Skeletal muscle cell (primary cell): ENCODE results near the gene LY6G6F.

Experiments
- DNase-seq: peaks from one replicate; pipeline ENCODE4 v3.0.0-alpha.2; 2010; ENCODE audit warnings: low read depth
- H3K4me3 ChIP-seq: 2 replicates; pipeline ENCODE4 v1.5.1; 2011; ENCODE audit warnings: low read depth, mild to moderate bottlenecking, control low read depth, low read length, moderate library complexity

LY6G6F gene

DNA sequence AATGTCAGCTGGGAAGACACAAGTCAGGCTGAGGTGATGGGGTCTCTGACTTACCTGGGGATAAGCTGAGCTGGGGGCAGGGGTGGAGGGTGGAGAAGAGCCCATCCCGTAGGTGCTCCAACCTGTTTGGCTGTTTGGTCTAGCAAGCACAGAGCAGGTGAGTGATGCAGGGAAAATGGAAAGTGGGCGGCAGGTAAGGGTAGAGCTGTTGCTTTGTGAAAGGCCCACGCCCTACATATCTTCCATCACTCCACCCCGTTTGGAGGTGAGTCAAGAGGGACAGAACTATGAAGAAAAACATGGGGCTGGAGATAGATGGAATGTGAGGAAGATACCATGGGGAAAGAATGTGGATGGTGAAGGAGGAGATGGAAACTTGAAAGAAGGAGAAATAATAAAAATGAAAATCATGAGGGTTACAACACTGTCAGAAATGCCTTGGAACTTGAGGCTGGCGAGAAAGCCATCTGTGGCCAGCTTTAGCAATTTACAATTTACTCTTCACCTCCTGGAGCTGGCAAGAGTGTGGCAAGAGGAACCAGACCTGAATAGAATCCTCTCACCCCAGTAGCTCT is 13.6 kb downstream of the LY6G6F start:
- DNase-seq, result no peak
- H3K4me3 ChIP-seq, result no peak overlapping the region

DNA sequence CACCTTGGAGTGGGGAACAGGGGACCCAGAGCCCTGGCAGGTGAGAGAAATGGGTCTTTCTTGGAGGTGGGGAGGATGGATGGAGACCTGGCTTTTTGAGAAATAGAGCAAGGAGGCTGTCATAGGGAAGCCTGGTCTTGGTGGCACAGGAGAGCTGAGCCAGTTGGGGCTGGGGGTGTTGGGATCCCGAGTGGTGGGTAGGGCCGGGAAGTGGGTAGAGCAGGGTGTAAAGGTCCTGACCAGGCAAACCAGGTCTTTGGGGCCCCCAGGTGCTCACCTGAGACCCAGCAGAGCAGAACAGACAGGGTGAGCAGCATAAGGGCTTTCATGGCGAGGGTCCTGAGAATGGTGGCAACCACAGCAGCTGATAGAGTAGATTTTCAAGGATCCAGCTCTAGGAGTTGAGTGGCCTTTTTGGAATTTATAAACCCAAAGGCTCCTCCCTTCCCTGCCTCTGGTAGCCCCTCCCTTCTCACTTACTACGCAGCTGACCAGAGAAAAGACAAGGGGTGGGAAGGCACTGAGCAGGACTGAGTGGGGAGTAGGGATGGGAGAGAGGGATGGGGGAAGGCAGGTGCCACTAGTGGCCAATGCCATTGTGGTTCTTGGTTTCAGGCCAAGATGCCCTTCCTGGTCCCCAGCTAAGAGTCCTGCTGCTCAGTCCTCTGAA is 14.8 kb downstream of the LY6G6F start, which contains the start of gene LY6G6C:
Gene LY6G6C (minus strand): TSS at position 396 of the 670 bp plus-strand sequence. CDS start 67 bp downstream, at position 329.
- no peak within 1 kb of the TSS for H3K4me3 ChIP-seq
- no peak for DNase-seq

DNA sequence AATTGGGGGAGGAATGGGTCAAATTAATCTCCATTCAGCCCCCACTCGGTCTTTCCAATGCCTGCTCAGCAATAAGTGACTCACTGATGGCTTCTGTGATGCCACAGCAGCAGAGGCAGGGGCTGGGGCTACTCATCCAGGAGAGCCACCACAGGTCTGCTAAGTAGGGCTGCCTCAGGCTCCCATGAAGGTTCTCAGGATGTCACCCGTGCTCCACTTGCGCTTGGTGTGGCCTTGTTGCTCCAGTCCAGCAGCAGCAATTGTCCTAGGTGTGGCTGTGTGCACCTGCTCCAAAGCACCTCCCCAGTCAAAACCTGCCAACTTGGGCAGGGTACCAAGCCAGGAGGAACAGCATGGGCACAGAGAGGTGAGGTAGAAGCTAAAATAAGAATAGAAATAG is 15.5 kb downstream of the LY6G6F start:
- DNase-seq, result no peak
- H3K4me3 ChIP-seq, result no peak overlapping the region

DNA sequence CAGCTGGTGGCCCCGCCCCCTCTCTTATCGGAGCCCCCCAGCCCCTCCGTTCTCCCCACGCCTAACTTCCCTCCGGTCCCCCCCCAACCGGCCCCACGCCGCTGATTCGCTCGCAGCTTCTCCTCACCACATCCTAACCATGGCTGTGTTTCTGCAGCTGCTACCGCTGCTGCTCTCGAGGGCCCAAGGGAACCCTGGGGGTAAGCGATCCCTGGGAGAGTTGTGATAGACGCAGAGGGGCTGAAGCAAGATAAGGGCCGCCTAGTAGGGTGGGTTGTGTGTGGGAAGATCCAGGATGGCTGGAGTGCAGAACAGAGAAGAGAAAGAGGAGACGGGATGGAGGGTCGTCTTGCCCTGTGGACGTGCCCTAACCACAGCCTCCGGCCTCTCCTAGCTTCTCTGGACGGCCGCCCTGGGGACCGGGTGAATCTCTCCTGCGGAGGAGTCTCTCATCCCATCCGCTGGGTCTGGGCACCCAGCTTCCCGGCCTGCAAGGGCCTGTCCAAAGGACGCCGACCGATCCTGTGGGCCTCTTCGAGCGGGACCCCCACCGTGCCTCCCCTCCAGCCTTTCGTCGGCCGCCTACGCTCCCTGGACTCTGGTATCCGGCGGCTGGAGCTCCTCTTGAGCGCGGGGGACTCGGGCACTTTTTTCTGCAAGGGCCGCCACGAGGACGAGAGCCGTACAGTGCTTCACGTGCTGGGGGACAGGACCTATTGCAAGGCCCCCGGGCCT is 16.7 kb downstream of the LY6G6F start, which contains the start of gene MPIG6B:
Gene MPIG6B (plus strand): TSS at position 129 of the 735 bp plus-strand sequence. CDS start 11 bp downstream, at position 140.
- H3K4me3 ChIP-seq, result no peak within 1 kb of the TSS
- DNase-seq, result no peak

DNA sequence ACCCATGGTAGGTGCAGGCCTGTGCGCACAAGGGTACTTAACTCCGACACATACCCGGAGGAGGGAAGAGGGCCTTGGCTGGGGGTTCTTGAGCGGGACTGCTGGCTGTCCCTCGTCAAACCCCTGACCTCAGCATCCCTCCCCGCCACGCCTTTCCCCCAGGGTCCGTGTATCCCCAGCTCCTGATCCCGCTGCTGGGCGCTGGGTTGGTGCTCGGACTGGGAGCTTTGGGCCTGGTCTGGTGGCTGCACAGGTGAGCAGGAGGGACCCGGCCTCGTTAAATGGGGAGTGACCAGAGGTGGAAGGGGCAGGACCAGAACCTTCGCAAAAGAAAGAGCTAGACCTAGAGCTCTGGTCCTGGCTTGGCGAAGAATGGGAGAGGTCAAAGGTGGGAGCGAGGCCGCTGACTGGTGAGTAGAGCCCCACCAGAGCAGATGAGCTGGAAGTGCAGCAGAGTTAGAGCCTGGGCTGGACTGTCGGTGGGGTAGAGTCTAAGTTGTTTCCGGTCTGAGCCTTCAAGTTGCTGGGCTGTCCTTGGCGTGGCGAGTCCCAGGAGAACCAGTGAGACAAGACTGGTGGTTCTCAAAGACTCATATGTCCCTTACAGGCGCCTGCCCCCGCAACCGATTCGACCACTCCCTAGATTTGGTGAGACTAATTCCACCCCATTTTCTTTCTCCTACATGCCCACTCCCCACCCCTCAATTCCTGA is 17.5 kb downstream of the LY6G6F start:
- no peak for DNase-seq
- H3K4me3 ChIP-seq, result no peak overlapping the region

DNA sequence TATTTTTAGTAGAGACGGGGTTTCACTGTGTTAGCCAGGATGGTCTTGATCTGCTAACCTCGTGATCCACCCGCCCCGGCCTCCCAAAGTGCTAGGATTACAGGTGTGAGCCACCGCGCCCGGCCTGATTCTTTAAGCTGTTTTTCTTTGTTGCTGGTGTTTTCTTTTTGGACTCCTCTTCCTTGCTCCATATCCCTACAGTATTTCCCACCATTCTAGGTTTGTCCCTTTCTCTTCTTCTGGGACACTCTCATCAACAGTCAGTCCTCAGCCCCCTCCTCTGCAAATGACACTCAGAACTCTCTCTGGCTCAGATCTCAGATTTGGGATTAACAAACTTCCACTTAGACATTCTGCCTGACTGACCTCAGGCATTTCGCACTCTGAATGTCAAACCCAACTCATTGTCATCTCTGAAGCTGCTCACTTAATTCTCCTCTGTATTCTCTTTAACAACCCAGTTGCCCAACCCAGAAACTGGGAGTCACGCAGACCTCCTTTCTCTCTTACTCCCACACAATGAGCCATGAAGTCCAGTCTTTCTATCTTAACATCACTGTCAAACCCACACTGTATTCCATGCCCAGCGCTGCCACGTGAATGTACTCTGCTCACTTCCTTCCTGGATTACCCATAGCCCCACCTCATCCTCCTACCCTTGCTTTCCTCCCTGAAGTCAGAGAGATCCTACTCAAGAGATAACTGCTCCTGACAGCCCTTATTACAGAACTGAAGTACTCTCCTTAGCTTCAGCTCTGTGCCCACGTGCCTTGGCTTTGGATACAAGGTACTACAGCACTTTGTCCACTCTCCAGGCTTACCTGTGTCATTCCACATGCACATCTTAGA is 19.1 kb downstream of the LY6G6F start:
- no peak overlapping the region for H3K4me3 ChIP-seq
- DNase-seq, result no peak

DNA sequence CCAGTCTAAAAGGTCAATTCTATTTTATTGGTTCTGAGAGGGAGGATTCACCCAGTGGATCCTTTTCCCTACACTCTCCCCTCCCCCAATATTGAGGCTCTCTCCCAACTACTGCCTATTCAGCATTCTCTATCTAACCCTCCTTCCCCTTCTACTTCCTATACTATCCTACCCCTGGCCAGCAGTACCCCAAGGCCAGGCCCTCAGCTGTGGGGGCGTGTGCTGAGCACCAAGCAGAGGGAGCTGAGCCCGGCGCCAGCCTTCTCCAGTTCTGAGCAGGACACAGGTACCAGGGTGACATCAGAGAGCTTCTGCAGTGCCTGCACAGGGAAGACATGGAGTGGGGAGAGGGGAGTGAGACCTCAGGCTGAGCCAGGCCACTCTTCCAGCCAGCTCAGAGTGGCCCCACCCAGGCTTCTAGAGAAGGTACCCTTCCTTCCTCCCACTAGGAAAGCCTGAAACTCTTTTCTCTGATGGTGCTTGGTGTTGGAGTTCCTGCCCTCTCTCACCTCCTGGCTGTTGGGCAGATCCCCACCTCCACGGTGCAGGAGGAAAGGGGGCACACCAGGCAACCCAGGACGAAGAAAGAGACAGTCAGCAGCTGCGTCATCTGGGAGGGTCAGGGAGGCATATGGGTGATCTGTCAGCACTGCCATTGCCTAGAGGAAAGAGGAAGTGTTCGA is 20.5 kb downstream of the LY6G6F start:
- no peak overlapping the region for H3K4me3 ChIP-seq
- no peak for DNase-seq

DNA sequence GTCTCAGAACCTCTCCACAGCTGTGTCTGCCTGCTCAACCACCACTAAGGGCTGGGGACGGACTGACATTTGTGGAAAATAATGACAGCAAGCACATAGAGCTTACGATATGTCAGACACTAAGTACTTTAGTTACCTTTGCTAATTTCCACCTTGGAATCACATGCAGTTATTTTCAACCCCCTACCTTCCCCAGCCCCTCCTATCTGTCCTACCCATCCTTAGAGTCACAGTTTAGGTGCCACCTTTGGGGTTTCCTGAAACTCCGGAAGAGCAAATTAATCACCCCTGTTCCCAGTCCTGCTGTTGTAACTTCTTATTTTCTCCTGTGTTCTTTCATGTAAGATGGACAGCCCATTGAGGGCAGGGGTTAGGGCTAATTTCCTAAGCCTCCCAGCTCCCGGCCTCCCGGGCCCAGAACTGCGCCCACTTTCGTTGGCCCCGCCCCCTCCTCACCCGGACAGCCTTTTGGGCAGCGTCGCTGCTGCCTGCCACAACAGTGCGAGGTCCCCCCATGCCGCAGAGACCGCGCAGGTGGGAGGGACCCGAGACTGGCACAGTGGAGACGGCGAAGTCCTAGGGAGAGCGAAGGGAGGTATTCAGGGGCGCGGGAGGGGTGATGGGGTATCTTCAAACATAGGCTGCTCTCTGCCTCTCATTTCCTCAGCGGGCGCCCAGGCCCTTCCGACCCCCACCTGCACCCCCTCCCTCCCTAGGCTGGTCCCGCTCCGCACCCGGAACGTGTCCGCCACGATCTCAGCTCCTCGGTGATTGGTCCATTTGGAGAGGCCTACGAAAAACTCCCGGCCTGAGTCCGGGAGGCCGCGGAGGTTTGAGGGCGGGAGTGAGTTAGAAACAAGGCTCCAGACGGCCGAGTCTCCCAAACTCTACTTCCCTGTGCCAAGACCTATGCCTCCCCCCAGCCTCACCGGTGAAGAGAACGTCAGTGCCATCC is 21.3 kb downstream of the LY6G6F start:
- no peak overlapping the region for H3K4me3 ChIP-seq
- DNase-seq, result no peak

DNA sequence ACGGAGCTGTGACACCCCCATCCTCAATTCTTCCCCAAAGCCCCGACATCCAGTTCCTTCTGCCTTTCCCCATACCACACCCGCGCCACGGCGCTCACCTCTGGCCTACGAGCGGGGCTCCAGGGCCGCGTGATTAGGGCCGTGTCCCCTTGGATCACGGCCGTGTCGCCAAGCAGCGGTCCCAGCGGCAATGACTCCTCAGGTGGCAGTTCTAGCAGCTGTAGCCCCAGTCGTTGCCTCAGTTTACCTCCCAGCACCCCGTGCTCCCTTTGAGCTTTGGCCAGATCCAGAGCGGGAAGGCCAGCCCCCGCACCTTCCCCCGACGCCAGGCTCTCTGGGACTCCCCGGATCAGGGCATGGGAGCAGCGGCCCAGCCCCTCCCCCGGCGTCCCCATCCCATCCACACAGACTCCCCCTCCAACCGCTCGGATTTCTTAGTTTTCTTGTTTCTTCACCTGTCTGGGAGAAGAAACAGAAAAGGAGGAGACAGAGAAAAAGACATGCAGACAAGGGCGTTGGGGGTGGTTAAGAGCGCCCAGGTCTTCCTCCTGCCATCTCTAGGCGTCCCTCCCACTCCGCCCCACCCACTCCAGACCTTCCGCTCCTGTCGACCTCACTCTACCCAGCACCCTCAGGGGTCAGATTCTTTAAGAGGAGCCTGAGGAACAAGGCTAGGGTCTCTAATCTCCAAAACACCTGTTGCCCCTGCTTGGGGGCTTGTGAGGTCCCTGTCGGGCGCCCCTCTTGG is 22.3 kb downstream of the LY6G6F start, which contains the start of gene DDAH2:
Gene DDAH2 (minus strand): TSS at position 533 of the 748 bp plus-strand sequence. CDS start 138 bp downstream, at position 395.
- no peak for DNase-seq
- H3K4me3 ChIP-seq, result peak within 1 kb of the TSS; percentile 90

DNA sequence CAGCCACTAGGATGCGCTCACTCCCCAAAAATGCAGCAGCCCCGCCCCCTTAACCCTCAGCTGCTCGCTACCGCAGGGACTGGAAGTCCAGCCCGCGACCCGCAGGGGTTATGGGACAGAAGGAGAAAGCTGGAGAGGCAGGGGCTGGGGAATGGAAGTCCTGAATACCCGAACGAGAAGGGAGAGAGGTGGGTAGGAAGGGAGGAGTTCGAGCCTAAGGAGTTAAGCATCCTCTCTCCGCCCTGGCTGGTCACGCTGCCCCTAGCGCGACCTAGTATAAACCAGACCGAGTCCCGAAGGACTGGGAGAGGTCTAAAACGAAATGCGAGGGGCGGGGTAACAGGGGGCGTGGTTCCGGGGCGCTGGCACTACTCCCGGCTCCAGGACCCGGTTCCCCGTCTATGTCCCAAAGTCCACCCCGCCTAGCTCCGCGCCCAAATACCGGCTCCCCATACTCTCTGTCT is 22.9 kb downstream of the LY6G6F start:
- peak; percentile 50 for DNase-seq
- H3K4me3 ChIP-seq, result peak overlapping the region; percentile 90

DNA sequence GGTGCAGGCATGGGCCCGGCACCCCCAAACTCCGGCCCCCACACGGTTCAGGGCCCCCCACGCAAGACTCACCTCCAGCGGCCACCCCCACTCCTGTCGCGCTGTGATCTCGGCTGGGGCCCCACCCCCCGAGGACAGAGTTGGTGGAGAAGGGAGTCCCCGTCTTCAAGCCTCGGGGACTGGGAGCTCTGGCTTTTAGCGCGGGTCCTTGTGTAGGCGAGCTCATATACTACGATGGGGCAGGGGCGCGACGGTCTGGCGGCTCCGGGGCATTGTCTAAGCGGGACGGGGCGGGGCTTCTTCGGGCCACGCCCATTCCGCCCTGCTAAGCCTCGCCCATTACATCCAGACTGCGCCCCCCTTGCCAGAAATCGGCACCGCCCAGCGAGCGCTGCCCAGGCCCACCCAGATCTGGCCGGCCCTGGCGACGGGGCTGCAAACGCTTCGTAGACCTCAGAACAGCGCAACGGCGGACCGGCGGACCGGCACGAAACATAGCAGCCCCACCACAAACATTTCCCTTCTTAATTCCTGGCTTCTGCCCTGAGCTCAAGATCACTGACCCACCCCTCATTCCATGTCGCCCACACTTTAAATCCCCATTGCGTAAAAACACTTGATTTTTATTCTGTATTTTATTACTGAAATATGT is 23.4 kb downstream of the LY6G6F start:
- peak overlapping the region; percentile 90 for H3K4me3 ChIP-seq
- DNase-seq, result peak; percentile 64

DNA sequence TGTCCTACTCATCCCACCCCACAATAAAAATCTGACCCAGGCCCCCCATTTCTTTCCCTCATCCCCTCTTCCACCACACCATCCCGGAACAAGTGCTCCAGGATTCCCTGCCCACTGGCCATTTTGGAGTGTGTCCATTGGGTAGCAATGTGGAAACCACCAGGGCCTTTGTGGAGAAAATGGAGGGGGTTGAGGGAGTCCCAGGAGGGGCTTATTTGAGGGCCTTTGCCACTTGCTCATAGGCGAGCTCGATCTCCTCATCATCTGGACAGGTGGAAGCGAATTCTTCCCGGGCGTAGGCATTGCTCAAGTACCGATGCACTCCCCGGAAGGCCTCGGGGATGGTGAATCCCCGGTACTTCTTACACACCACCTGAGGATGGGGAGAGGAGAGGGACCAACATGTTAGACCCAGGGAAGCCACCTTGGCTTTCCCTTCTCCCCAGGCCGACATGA is 24.0 kb downstream of the LY6G6F start:
- H3K4me3 ChIP-seq, result peak overlapping the region; percentile 90

DNA sequence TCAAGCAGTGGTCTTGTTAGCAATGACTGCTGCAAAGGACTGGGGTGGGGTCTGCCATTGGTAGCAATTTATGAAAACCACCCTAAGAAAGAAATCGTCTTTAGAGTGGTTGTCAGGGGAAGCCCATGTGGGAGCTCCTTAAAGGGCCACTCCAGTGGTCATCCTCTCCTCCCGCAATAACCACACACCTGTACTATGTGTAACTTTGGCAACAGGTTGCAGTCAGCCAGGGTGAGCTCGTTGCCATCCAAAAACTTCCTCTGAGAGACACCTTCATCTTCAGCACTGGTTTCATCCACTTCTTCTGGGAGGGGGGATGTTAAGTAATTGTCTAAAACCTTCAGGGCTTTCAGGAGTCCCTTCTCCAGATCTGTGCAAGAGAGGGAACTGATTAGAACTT is 25.4 kb downstream of the LY6G6F start:
- DNase-seq, result no peak
- no peak overlapping the region for H3K4me3 ChIP-seq

More for the DNA sequence above, 24.0 kb downstream of the LY6G6F start:
- no peak for DNase-seq

DNA sequence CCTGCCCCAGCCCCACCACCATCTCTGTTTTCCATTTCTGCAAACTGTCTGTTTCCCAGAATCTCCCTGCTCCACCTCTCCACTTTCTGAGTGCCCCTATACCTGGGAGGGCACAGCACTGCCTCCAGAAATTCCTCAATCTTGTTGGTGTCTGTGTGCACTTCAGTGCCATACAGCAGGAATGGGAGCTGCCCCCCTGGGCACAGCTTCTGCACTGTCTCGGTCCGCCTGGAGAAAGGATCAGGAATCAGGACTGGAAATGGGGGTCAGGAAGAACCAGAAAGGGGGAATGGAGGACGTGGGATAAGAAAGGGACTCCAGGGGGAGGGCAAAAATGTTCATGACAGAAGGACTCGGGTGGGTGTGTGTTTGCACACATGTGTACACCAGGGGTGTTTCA is 27.1 kb downstream of the LY6G6F start:
- H3K4me3 ChIP-seq, result peak overlapping the region; percentile 99
- DNase-seq, result no peak

DNA sequence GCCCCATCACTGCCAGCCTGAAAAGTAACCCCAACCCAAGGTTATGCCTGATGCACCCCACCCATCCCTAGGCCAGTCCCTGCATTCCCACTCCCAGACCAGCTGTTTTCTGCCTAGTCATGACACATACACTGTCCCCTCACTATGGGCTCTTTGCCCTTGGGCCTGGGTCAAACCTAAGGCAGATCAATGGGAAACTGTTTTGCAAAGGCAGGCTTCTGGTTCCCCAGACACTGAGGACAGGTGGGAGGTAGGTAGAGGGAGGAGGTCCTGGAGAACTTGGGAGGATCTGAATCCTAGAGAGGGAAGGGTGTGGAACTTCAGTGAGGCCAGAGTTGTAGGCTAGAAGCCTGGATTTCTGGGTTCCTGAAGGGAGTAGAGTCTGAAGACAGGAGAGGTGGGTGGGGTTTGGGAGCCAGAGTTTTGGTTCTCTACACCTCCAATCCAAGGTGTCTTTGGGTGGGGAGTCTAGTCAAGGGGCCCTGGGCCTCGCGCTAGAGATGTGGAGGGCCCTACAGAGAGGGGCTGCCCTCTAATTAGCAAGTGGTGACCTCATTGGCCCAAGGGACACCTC is 27.7 kb downstream of the LY6G6F start:
- H3K4me3 ChIP-seq, result peak overlapping the region; percentile 99
- DNase-seq, result no peak
